ENCODE results near the gene VPS35. TPM values are rescaled to one million over a fixed set of nuclear protein-coding genes. Genes with fewer than 3 reads are reported as not detected.

Gene VPS35
- total RNA-seq, 2 donors from 2014 or later: 43.3 to 60.5 TPM

DNA sequence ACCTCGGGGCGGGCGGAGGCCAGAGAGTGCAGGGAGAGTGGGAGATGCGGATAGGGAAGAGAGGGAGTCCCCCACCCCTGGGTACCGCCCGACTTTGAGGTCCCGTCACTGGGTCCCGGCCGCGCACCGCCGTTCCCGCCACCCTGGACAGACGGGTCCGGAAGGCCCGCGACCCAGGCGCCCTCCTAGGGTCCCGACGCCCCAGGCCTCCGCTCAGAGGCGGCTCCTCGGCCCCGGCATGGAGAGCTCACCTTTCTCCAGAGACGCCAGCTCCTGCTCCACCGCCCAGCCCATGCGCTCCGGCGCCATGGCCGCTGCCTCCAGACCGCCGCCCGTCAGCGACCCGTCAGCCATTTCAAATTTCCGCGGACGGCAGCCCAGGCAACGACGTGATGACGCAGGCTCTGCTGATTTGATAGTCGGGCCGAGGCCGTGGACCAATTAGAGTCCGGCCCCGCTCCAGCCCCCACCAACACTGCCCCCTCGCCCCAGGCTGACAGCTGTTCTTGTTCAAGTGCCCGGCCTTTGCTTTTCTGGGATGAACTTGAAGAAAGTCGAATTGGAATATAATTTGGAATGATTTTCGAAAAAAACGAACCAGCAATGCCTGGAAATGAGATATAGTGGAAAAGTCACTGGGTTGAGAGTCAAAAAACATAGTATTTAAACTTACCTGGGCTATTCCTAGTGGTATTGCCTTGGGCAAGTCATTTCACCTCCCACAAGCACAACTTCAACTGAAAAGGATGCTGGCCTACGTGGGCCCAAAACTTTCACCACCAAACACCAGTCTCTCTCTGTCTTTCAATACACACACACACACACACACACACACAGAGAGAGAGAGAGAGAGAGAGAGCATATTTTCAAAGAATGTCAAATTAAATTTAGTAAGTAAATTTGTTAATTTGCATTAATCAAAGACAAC is 67.7 kb downstream of the VPS35 start, which contains the start of gene SHCBP1:
Gene SHCBP1, minus strand, starts transcription at position 374 of the 928 bp plus-strand sequence. Its CDS starts 20 bp downstream, at position 354.
- H3K27ac ChIP-seq: no peak within 1 kb of the TSS
- peak within 1 kb of the TSS; percentile 21 to 66 for H3K4me3 ChIP-seq
- H3K9me3 ChIP-seq: no peaks in the 10 kb centered on the region
- DNase-seq (ENCODE audit: low spot score): peak; percentile 89
- H3K27me3 ChIP-seq: no peaks in the 10 kb centered on the region
- TF ChIP-seq CTCF (IDR thresholded peaks at IDR 0.05): no peak
- H3K4me1 ChIP-seq: peaks cover 0 to 13% of the 10 kb centered on the region in 2 donors
- H3K36me3 ChIP-seq: no peaks in the 10 kb centered on the region

DNA sequence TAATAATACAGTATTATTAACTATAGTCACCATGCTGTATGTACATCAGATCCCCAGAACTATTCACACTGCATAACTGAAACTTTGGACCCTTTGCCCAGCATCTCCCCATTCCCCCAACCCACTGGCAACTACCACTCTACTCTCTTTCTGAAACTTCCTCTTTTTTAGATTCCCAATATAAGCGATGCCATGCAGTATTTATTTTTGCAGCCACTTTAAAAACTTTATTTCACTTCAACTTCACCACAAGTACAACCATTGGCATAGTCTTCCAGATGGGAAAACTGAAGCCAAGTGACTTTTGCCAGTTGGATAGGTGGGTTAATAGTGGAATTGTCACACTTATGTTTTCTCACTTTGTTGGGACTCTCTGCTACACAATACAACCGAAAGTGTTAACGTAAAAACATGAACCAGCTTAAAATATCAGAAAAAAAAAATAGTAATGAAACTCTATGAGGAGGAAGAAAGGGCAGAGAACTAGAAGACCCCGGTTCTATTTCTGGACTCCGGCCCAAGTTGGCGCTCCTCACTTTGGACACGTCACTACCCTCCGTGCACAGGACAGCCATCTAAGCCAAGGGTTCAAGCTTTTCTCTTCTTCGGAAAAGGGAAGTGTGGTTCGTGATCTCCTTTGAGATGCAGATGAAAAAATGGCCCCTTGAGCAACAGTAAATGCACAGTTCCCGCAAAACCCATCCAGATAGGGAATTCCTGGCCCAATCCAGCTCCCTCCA is 68.5 kb downstream of the VPS35 start:
- no peak for TF ChIP-seq CTCF (IDR thresholded peaks at IDR 0.05)
- no peaks in the 10 kb centered on the region for H3K9me3 ChIP-seq

GRCh38 chr16:46618516-46618915 is 70.5 kb downstream of the VPS35 start:
- Histone ChIP-seq H3K4me1 (peaks cover 0 to 16% of the 10 kb centered on the region in 2 donors), H3K4me3 (no peak overlapping the region), H3K9me3 (no peaks in the 10 kb centered on the region), H3K36me3 (no peaks in the 10 kb centered on the region), H3K27me3 (no peaks in the 10 kb centered on the region), H3K27ac (no peak overlapping the region)
- DNase-seq (ENCODE audit: low spot score): no peak
- no peak for TF ChIP-seq CTCF (IDR thresholded peaks at IDR 0.05)

More for the DNA sequence above, 68.5 kb downstream of the VPS35 start:
- DNase-seq (ENCODE audit: low spot score): no peak
- H3K36me3 ChIP-seq: no peaks in the 10 kb centered on the region
- no peak overlapping the region for H3K27ac ChIP-seq
- H3K27me3 ChIP-seq: no peaks in the 10 kb centered on the region
- peak overlapping the region; percentile 21 to 66 for H3K4me3 ChIP-seq
- peaks cover 0 to 13% of the 10 kb centered on the region in 2 donors for H3K4me1 ChIP-seq

GRCh38 chr16:46614006-46614405 is 75.0 kb downstream of the VPS35 start:
- H3K36me3 ChIP-seq: no peaks in the 10 kb centered on the region
- H3K9me3 ChIP-seq: no peaks in the 10 kb centered on the region
- TF ChIP-seq CTCF (IDR thresholded peaks at IDR 0.05): no peak
- H3K4me3 ChIP-seq: no peak overlapping the region
- no peak overlapping the region for H3K27ac ChIP-seq
- H3K4me1 ChIP-seq: peaks cover 0 to 5% of the 10 kb centered on the region in 2 donors
- H3K27me3 ChIP-seq: no peaks in the 10 kb centered on the region
- no peak for DNase-seq (ENCODE audit: low spot score)

DNA sequence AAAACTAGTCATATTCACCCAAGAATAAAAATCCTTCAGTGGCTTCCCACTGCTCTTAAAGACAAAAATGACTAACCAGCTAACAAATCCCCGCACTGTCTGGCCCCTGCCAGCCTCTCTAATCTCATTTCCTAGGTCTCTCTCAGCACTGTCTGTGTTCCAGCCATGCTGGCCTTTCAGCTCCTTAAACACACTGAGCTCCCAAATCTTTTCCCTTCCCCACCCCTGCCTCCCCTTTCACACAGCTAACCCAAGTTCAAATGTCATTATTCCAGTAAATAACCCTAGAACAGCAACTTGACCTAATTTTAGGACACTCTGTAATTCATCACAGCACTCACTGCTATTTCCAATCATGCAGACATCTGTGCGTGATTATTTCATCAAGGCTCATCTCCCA is 75.6 kb downstream of the VPS35 start:
- no peak overlapping the region for H3K27ac ChIP-seq
- no peak overlapping the region for H3K4me3 ChIP-seq
- peaks cover 0 to 5% of the 10 kb centered on the region in 2 donors for H3K4me1 ChIP-seq
- H3K36me3 ChIP-seq: no peaks in the 10 kb centered on the region
- DNase-seq (ENCODE audit: low spot score): no peak
- no peaks in the 10 kb centered on the region for H3K27me3 ChIP-seq
- H3K9me3 ChIP-seq: no peaks in the 10 kb centered on the region
- no peak for TF ChIP-seq CTCF (IDR thresholded peaks at IDR 0.05)
